Adrenal gland (tissue), 19 donors: ENCODE results near the gene SYT15B. TPM values are rescaled to one million over a fixed set of nuclear protein-coding genes. Genes with fewer than 3 reads are reported as not detected.
"Not testable (repeated sequence)": the region's sequence is repeated elsewhere in the genome, so short reads cannot be mapped to it uniquely, and the experiment has no call there.

Source experiments
- DNase-seq, 7 donors: peaks; one replicate each; pipeline ENCODE4 v3.0.0-alpha.2; 2019 to 2020
- H3K27ac ChIP-seq, 5 donors: fragments of 200-600 bp; sonication (generic) in 4 of 5; 1 replicate in 3 of 5; 2 replicates in 2 of 5; pipeline versions ENCODE4 v1.5.1 to v1.8.0; 2016 to 2020; ENCODE audit warnings: mild to moderate bottlenecking in 1 of 5
- H3K27me3 ChIP-seq: fragments of 200-600 bp; 2 replicates; pipeline ENCODE4 v1.8.0; 2021
- H3K36me3 ChIP-seq, 2 donors: fragments of 200-600 bp; replicated peaks in 1 of 2; 1 replicate in 1 of 2; 2 replicates in 1 of 2; pipeline versions ENCODE4 v1.5.1 to v1.8.0; 2018 to 2022
- H3K4me1 ChIP-seq, 2 donors: fragments of 200-600 bp; replicated peaks in 1 of 2; 1 replicate in 1 of 2; 2 replicates in 1 of 2; pipeline versions ENCODE4 v1.5.1 to v1.8.0; 2018 to 2021
- H3K4me3 ChIP-seq, 4 donors: fragments of 200-600 bp; sonication (generic) in 3 of 4; one replicate each; pipeline ENCODE4 v1.5.1; 2016 to 2018
- H3K9me3 ChIP-seq, 3 donors: fragments of 200-600 bp; sonication (generic) in 1 of 3; replicated peaks in 1 of 3; 1 replicate in 2 of 3; 2 replicates in 1 of 3; pipeline versions ENCODE4 v1.5.1 to v1.8.0; 2016 to 2021
- WGBS, 4 donors: extraction: QIAGEN DNeasy Blood & Tissue Kit in 2 of 4; methylation state at CpG; one replicate each; pipeline versions ENCODE4 v1.1.5 to v1.1.7; 2013 to 2017; 5-methylcytosine and 5-hydroxymethylcytosine counted together
- intact Hi-C, 2 donors: fragments of 100-400 bp; cut with DNase I; formaldehyde crosslinking; loops; one replicate each; pipeline versions ENCODE4 v1.14.1 to v1.15.0; 2022 to 2023
- long read RNA-seq, 10 donors: library from polyadenylated mRNA in 3 of 10; unstranded in 2 of 10; stranded (forward) in 1 of 10; transcript quantifications; one replicate each; pipeline ENCODE4 v2.0.0 and lab custom pipeline, GENCODE V29; 2021 to 2026
- polyA plus RNA-seq, 3 donors: library from polyadenylated mRNA; stranded (reverse); fragments of 200-250 nt in 2 of 3; fragments of 350-450 nt in 1 of 3; fragmentation: Illumina TruSeq in 1 of 3; extraction: RNeasy Lipid Tissue Mini Kit (QIAGEN cat#74804) in 1 of 3; gene quantifications; one replicate each; pipeline ENCODE4 v1.2.3, GENCODE V29; 2013 to 2014
- total RNA-seq, 9 donors: library from RNA; depleted of rRNA in 4 of 9; stranded (reverse); fragments of >200 nt in 4 of 9; fragments of 120-200 nt in 1 of 9; fragmentation: NEBNext Ultra II Directional in 1 of 9; extraction: Animal tissue kit (Norgen Biotek cat#: 25700) in 1 of 9; gene quantifications; one replicate each; pipeline versions ENCODE4 v1.1.0 to v1.2.4, GENCODE V29; 2013 to 2023
- TF ChIP-seq, protein P1 (sequence below), 6 experiments: fragments of 450-650 bp in 4 of 6; fragments of 200-600 bp in 2 of 6; sonication (generic) in 1 of 6; IDR thresholded peaks; 1 replicate in 5 of 6; 2 replicates in 1 of 6; pipeline versions ENCODE4 v1.5.1 to v1.8.0; 2016 to 2021; ENCODE audit warnings: antibody characterized with exemption in 6 of 6, mild to moderate bottlenecking in 2 of 6, moderate library complexity in 1 of 6
- donor health status: healthy with polysubstance abuse.
- donor health status: Bipolar disorder and iron deficiency.
- donor health status: DM: yes; HTN: yes; CAD: no.
- donor health status: DM: no; HTN: no; CAD: no.
- donor health status: DM: no; HTN: no; CAD: no.
- donor health status: DM: yes; HTN: yes; CAD: no.

Gene SYT15B
- total RNA-seq (1 to 10 TPM in 5 of 9 donors, under 1 TPM in 4; 0.17 to 3.0 (median 1.1) TPM), polyA plus RNA-seq (under 1 TPM in 2 of 3 donors, not detected in 1; 0.20 to 0.24 TPM)
- long read RNA-seq, donor 1: 0 reads
- long read RNA-seq, donor 2: 0 reads
- long read RNA-seq, donor 3: 0 reads
- long read RNA-seq, donor 4, partial matches to known transcripts: 0 of 1 reads
- long read RNA-seq, donor 4, other reads (novel, unspliced or antisense): 1 of 1 reads
- long read RNA-seq, donor 5, partial matches to known transcripts: 0 of 2 reads
- long read RNA-seq, donor 5, other reads (novel, unspliced or antisense): 2 of 2 reads
- long read RNA-seq, donor 6, partial matches to known transcripts: 0 of 2 reads
- long read RNA-seq, donor 6, other reads (novel, unspliced or antisense): 2 of 2 reads
- long read RNA-seq, donor 7: 0 reads
- long read RNA-seq, donor 8: 0 reads
- long read RNA-seq, donor 9: 0 reads
- long read RNA-seq, donor 10: 0 reads

DNA sequence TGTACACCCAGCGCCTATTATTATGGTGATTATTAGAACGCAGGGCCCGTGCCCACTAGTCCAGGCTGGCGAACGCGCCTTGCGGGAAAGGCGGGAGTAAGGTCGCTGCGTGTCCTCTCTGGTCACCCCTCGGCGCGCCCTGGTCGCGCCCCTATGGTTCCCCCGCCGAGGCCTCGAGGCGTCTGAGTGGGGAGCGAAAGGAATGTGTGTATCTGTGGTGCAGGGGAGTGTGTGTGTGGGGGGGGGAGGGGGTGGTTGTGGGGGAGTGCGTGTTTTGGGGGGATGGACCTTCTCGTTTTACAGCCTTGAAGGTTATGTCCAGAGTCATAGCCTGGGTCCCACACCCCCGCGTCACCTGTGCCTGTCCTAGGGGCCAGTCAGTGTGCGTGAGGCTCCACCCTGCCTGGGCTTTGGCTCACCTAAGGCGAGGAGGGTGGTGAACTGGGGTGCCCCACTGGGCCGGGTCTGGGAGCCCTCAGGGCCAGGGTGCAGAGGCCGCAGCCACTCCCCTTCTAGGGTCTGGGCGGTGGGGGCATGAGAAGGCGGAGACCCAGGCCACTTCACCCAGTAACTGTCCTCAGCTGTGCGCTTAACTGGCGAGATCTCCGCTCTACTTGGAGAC lies at the start of gene SYT15B:
SYT15B (minus strand) TSS at position 39 of the 622 bp plus-strand sequence. CDS start 952 bp downstream, outside the sequence.
- H3K36me3 ChIP-seq, H3K27me3 ChIP-seq, H3K9me3 ChIP-seq, H3K4me3 ChIP-seq, intact Hi-C loops, H3K4me1 ChIP-seq, DNase-seq, H3K27ac ChIP-seq: not testable (repeated sequence)
- WGBS, 4 donors: 49 to 93% (median 62%) methylated on average over 2 to 25 of the region's 33 CpGs

DNA sequence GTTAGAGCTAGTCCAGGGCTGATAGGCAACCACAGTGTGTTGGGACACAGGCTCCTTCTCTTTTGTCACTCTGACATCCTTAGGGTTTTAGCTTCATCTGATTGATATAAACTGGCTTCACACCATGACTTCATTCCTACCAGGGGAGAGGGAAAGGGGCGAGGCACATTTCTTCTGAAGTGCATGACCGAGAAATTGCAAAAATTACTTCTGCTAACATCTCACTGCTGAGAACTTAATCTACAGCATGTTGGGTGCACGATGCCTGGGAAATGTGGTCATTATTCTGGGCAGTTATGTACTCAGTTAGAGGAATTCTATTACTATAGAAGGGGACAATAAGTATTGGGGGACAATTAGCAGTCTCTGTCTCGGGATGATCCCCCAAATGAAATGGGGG lies 16.2 kb upstream of the SYT15B start:
- H3K9me3 ChIP-seq, intact Hi-C loops, H3K4me3 ChIP-seq, DNase-seq, H3K36me3 ChIP-seq, H3K27me3 ChIP-seq, H3K4me1 ChIP-seq, H3K27ac ChIP-seq: not testable (repeated sequence)
- WGBS, 4 donors: 58 to 70% methylated on average over 2 to 3 of the region's 4 CpGs; no CpG with 5 or more reads in 2 of the 4 donors

DNA sequence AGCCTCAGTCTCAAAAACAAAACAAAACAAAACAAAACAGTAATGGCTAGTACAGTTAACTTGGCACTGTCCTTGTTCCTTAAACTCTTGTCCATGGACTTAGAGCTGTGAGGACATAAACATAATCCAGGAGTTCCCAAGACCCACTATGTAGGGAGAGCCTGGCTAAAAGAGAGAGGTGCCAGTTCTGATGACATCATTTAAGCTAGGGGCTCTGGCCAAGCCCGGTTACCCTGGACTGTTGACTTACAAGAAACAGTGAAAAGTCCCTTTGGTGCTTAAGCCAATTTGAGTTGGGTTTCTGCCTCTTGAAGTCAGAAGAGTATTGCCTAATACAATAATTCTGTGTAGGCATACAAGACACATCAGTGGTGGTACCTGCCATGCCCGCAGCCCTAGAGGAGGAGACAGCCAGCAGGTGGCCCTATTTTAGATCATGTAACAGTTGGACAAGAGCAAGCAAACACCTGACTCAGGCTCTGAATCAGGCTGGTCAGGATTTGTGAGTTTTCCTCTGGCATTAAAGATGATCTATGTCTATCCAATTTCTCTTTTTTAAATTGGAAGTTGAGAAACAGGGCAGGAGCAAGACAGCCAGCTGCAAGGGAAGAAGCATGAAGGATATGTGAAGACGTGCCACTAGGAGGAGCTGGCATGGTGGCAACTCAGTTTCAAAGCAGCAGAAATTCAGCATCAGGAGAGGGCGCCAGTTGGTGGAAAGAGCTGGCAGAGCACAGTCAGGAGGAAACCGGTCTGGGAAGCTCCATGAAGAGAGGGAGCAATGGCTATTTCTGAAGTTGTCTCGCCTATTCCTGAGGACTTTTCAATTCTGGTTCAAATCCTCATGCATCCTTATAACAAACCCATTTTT lies 12.2 kb upstream of the SYT15B start:
- H3K9me3 ChIP-seq, H3K4me1 ChIP-seq, H3K27me3 ChIP-seq, H3K4me3 ChIP-seq, H3K36me3 ChIP-seq, H3K27ac ChIP-seq, intact Hi-C loops: not testable (repeated sequence)
- TF ChIP-seq, protein P1, sequence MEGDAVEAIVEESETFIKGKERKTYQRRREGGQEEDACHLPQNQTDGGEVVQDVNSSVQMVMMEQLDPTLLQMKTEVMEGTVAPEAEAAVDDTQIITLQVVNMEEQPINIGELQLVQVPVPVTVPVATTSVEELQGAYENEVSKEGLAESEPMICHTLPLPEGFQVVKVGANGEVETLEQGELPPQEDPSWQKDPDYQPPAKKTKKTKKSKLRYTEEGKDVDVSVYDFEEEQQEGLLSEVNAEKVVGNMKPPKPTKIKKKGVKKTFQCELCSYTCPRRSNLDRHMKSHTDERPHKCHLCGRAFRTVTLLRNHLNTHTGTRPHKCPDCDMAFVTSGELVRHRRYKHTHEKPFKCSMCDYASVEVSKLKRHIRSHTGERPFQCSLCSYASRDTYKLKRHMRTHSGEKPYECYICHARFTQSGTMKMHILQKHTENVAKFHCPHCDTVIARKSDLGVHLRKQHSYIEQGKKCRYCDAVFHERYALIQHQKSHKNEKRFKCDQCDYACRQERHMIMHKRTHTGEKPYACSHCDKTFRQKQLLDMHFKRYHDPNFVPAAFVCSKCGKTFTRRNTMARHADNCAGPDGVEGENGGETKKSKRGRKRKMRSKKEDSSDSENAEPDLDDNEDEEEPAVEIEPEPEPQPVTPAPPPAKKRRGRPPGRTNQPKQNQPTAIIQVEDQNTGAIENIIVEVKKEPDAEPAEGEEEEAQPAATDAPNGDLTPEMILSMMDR (IDR thresholded peaks at IDR 0.05): peak in 4 of 6 experiments; percentile 30 to 44 (median 36)
- peak; percentile 50 to 82 (median 69) for DNase-seq
- 12 to 21% (median 16%) methylated on average over 4 of the region's 6 CpGs for WGBS, 4 donors

DNA sequence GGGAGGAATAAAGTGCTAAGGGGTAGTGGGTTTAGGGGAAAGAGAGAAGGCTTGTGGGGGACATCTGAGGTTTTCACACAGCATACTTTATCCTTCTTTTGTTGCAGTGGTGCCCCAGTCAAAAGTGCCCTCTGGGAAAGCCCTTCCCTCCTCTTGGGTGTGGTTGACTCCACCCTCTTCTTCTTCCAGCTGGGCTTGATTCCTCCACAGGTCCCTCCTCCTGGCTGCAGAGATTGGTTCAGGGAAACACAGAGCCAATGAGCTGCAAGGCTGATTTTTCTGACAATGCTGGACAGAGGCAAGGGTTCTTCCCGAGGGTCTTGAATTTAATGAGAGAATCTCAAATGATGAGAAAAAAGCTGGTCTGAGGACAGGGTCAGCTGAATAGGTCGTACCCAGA lies 7.4 kb upstream of the SYT15B start:
- H3K27ac ChIP-seq, H3K36me3 ChIP-seq, H3K27me3 ChIP-seq, H3K9me3 ChIP-seq, DNase-seq, H3K4me3 ChIP-seq, intact Hi-C loops, H3K4me1 ChIP-seq: not testable (repeated sequence)
- WGBS, 4 donors: no CpG with 5 or more reads among the region's 2 CpGs

DNA sequence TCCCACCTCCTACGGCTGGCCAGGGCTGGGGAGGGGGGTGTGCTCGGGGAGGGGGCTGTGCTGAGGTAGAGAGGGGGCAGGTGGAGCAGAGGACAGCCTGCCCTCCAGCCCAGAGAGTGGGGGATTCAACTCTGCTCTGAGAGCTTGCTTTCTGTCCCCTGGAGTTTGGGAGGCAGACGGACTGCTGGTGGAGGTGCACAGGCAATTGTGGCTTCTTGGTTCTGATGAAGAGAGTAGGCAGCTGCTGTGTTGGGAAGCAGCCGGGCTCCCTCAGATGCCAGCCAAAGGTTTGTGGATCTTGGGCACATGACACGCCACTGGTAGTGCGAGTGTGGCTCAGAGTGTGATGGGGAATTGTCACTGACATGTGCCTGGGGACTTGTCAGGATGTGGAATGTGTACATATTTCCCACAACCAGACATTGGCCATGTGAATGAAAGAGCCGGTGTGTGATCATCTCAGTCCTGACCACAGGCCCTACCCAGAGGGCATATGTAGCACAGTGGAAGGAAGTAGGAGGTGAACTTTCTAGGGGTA lies 5.3 kb upstream of the SYT15B start:
- H3K27me3 ChIP-seq, H3K27ac ChIP-seq, H3K4me3 ChIP-seq, intact Hi-C loops, DNase-seq, H3K36me3 ChIP-seq, H3K4me1 ChIP-seq, H3K9me3 ChIP-seq: not testable (repeated sequence)
- 75 to 100% (median 80%) methylated on average over 2 to 6 of the region's 7 CpGs; no CpG with 5 or more reads in 1 of the 4 donors for WGBS, 4 donors

DNA sequence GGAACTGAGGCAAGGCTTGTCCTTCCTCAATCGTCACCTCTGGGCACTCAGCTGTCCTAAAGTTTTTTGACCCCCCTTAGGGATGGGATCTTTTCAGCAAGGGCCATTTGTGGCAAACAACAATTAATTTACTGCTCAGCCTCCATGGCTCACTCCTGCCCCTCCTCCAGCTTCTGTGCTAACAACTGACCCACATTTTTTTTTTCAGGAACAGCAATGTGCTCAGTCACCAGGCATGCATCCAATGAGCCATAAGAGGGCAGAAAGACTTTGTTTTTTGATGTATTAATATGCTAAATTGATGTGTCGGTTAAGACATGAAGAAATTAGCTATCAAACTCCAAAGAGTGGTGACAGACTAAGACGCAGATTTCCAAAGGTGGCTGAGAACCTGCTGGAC lies 4.7 kb upstream of the SYT15B start:
- H3K27ac ChIP-seq, H3K4me3 ChIP-seq, H3K27me3 ChIP-seq, H3K4me1 ChIP-seq, intact Hi-C loops, H3K36me3 ChIP-seq, H3K9me3 ChIP-seq: not testable (repeated sequence)
- WGBS, 4 donors: 20 to 61% (median 34%) methylated on average over 1 to 2 of the region's 3 CpGs
- peak in 5 of 7 donors; percentile 21 to 53 (median 35) for DNase-seq

DNA sequence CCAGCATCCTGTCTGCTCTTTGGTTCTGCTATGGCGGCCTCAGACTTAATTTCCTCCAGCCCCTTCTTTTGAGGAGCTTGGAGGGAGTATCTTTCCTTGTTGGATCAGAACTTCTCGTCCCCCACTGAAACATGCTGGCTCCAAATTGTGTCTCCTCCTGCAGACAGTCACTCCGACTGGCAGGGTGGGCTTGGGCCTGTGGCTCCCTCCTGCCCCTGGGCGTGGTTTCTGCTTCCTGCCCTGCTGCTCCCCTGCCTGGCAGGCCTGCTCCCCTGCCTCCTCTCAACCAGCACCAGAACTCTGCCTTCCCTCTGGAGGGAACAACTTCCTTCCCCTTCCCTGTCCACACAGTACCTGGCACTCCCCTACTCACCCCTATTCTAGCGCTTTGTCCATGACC lies 3.8 kb upstream of the SYT15B start:
- H3K36me3 ChIP-seq, H3K9me3 ChIP-seq, H3K4me1 ChIP-seq, H3K27me3 ChIP-seq, H3K27ac ChIP-seq, H3K4me3 ChIP-seq, intact Hi-C loops, DNase-seq: not testable (repeated sequence)
- WGBS, 4 donors: 52 to 77% (median 58%) methylated on average over 2 to 3 of the region's 5 CpGs

DNA sequence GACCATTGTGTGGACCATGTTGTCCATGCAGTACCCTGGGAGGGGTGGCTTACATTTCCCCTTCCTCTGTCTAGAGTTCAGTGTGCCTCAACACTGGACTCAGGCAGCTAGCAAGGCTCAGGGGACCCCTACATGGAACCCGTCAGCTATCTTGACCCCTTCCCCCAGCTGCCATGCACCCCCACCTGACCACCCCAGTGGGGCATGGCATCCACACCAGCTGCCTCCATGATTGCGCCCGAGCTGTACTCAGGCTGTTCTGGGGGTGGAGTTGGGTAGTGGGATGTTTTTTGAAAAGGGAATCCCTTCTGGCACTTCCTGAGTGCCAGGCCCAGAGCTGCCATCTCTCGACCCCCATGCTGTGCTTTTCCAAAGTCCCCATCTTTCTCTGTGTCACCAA lies 1.8 kb upstream of the SYT15B start:
- intact Hi-C loops, DNase-seq, H3K4me3 ChIP-seq, H3K36me3 ChIP-seq, H3K27ac ChIP-seq, H3K27me3 ChIP-seq, H3K9me3 ChIP-seq, H3K4me1 ChIP-seq: not testable (repeated sequence)
- 83 to 89% methylated on average over 3 of the region's 4 CpGs; no CpG with 5 or more reads in 2 of the 4 donors for WGBS, 4 donors
